HG03575 (cell line): ENCODE results near the gene RHOU.

Experiments used
- ATAC-seq: cut with Tn5 transposase; IDR thresholded peaks from one replicate; pipeline ENCODE4 v1.9.1; 2021; ENCODE audit not compliant: unreplicated experiment, insufficient number of reproducible peaks, low FRiP score; ENCODE audit errors: extremely low read depth

Gene RHOU

GRCh38 chr1:228735871-228736586, 750 bp downstream of the RHOU start:
- ATAC-seq = no peak

- no peak for ATAC-seq
Measured at GRCh38 chr1:228736844-228737445, 1.7 kb downstream of the RHOU start.

GRCh38 chr1:228737601-228738041, 2.3 kb downstream of the RHOU start:
- ATAC-seq = no peak

GRCh38 chr1:228739826-228740225, 4.5 kb downstream of the RHOU start:
- no peak for ATAC-seq

GRCh38 chr1:228740543-228741317, 5.5 kb downstream of the RHOU start:
- ATAC-seq = no peak

GRCh38 chr1:228742281-228742860, 7.1 kb downstream of the RHOU start:
- ATAC-seq = no peak

- no peak for ATAC-seq
Measured at GRCh38 chr1:228743405-228743804, 8.1 kb downstream of the RHOU start.

- ATAC-seq = no peak
Measured at GRCh38 chr1:228744356-228744755, 9.1 kb downstream of the RHOU start.

GRCh38 chr1:228744918-228745317, 9.6 kb downstream of the RHOU start:
- no peak for ATAC-seq

- ATAC-seq = no peak
Measured at GRCh38 chr1:228745497-228745896, 10.2 kb downstream of the RHOU start.

GRCh38 chr1:228747301-228747935, 12.1 kb downstream of the RHOU start:
- ATAC-seq = no peak

GRCh38 chr1:228748029-228748428, 12.8 kb downstream of the RHOU start:
- no peak for ATAC-seq

GRCh38 chr1:228748431-228748830, 13.2 kb downstream of the RHOU start:
- ATAC-seq = no peak

- no peak for ATAC-seq
Measured at GRCh38 chr1:228749765-228750164, 14.5 kb downstream of the RHOU start.

GRCh38 chr1:228750915-228751314, 15.6 kb downstream of the RHOU start:
- ATAC-seq = no peak

- ATAC-seq = no peak
Measured at GRCh38 chr1:228751360-228752098, 16.2 kb downstream of the RHOU start.

GRCh38 chr1:228752258-228752657, 17.0 kb downstream of the RHOU start:
- no peak for ATAC-seq

- ATAC-seq = no peak
Measured at GRCh38 chr1:228752675-228753265, 17.5 kb downstream of the RHOU start.
